Measurements from ENCODE around the gene CPA2.

The CPA2 gene

DNA sequence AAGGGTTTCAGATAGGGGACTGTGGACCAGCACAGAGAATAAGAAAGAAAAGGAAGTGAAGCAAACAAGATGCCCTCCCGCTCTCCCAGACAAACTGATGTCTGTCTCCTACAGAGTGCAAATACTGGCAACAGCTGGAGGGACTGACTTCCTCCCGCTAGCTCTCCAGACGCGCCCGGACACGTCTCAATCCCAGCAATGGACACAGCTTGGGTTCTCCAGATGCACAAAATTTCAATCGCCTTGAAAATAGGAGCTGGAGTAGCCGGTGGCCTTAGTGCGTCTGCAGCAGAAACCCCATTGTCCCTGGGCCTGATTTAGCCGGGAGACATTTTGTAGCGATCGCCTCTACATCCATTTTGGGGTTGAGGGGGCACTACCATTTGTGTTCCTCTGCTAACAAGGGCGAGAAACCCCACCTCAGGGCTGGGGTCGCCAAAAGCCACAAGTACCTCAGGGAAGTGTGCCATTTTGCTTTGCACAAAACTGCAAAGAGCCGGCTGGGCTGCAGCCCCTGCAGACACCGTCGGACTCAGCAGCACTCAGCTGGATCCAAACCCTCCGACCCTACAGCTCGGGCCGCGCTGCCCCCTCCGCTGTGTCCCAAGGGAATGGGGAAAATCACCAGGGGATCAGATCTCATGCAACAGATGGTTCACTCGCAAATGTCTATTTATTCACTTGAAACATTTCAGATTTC lies 5.9 kb downstream of the CPA2 start:
- TF ChIP-seq, protein P1, sequence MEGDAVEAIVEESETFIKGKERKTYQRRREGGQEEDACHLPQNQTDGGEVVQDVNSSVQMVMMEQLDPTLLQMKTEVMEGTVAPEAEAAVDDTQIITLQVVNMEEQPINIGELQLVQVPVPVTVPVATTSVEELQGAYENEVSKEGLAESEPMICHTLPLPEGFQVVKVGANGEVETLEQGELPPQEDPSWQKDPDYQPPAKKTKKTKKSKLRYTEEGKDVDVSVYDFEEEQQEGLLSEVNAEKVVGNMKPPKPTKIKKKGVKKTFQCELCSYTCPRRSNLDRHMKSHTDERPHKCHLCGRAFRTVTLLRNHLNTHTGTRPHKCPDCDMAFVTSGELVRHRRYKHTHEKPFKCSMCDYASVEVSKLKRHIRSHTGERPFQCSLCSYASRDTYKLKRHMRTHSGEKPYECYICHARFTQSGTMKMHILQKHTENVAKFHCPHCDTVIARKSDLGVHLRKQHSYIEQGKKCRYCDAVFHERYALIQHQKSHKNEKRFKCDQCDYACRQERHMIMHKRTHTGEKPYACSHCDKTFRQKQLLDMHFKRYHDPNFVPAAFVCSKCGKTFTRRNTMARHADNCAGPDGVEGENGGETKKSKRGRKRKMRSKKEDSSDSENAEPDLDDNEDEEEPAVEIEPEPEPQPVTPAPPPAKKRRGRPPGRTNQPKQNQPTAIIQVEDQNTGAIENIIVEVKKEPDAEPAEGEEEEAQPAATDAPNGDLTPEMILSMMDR (IDR thresholded peaks at IDR 0.05; ENCODE audit: extremely low read depth, insufficient read depth, missing control alignments), result no peak
- in situ Hi-C loops (cut with MboI; ENCODE audit: low pct_unique_long_range_greater_than_20kb, low sequenced_read_pairs, unreplicated experiment), result no loop called here
- DNase-seq (ENCODE audit: low spot score), result no peak

GRCh38 chr7:130273081-130273932 lies 6.6 kb downstream of the CPA2 start:
- TF ChIP-seq, protein P1 (IDR thresholded peaks at IDR 0.05; ENCODE audit: extremely low read depth, insufficient read depth, missing control alignments), result no peak
- in situ Hi-C loops (cut with MboI; ENCODE audit: low pct_unique_long_range_greater_than_20kb, low sequenced_read_pairs, unreplicated experiment), result no loop called here
- DNase-seq (ENCODE audit: low spot score), result no peak

GRCh38 chr7:130273933-130274255 lies 7.2 kb downstream of the CPA2 start:
- in situ Hi-C loops (cut with MboI; ENCODE audit: low pct_unique_long_range_greater_than_20kb, low sequenced_read_pairs, unreplicated experiment), result no loop called here
- TF ChIP-seq, protein P1 (IDR thresholded peaks at IDR 0.05; ENCODE audit: extremely low read depth, insufficient read depth, missing control alignments), result no peak
- no peak for DNase-seq (ENCODE audit: low spot score)

GRCh38 chr7:130274296-130274695 lies 7.6 kb downstream of the CPA2 start:
- DNase-seq (ENCODE audit: low spot score), result no peak
- TF ChIP-seq, protein P1 (IDR thresholded peaks at IDR 0.05; ENCODE audit: extremely low read depth, insufficient read depth, missing control alignments), result no peak
- in situ Hi-C loops (cut with MboI; ENCODE audit: low pct_unique_long_range_greater_than_20kb, low sequenced_read_pairs, unreplicated experiment), result no loop called here

DNA sequence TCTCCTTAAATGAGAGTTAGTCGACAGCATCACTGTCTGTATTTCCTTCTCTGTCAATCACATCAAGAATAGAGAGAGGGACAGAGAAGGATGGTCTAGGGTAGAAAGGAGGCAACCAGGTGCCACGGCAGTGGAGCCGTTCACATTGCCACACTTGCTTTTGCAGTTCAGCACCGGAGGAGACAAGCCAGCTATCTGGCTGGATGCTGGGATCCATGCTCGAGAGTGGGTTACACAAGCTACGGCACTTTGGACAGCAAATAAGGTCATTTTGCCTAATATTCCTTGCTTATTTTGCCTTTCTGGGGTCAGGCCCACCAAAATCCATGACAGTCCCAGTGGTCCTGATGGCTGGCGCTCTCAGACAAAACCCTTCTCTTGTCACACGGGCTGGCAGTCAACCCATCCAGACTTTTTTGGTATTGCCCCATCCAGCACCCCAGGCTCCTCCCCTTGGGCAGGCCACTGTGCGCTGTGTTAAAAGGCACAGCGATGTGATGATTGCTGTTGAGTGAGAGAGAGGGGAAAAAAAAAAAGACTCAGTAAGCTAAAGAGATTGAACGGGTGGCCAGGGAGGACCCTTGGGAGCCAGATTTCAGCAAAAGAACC lies 8.4 kb downstream of the CPA2 start:
- DNase-seq (ENCODE audit: low spot score), result no peak
- TF ChIP-seq, protein P1 (IDR thresholded peaks at IDR 0.05; ENCODE audit: extremely low read depth, insufficient read depth, missing control alignments), result no peak
- in situ Hi-C loops (cut with MboI; ENCODE audit: low pct_unique_long_range_greater_than_20kb, low sequenced_read_pairs, unreplicated experiment), result no loop called here

GRCh38 chr7:130275826-130276297 lies 9.2 kb downstream of the CPA2 start:
- no peak for DNase-seq (ENCODE audit: low spot score)
- TF ChIP-seq, protein P1 (IDR thresholded peaks at IDR 0.05; ENCODE audit: extremely low read depth, insufficient read depth, missing control alignments), result no peak
- in situ Hi-C loops (cut with MboI; ENCODE audit: low pct_unique_long_range_greater_than_20kb, low sequenced_read_pairs, unreplicated experiment), result no loop called here

Data from GM13977 (cell line).